ENCODE measurements around the gene CEP152. TPM values are rescaled to one million over a fixed set of nuclear protein-coding genes. Genes with fewer than 3 reads are reported as not detected.

CEP152 gene
- total and polyA plus RNA-seq, 10 of the 15 experiments (the other 5 are each of a cell fraction or from before 2014, with no cell fraction given), result 5.3 to 22.6 (median 14.2) TPM

GRCh38 chr15:48775546-48775945 lies 35.3 kb downstream of the CEP152 start:
- no peak overlapping the region for H2AFZ ChIP-seq (ENCODE audit: control insufficient read depth, low read depth, low read length)
- no peaks in the 10 kb centered on the region for H3K79me2 ChIP-seq (ENCODE audit: control insufficient read depth, insufficient read depth, low read length)
- H3K4me3 ChIP-seq, result no peak overlapping the region
- H3K36me3 ChIP-seq (ENCODE audit: control insufficient read depth in 2 of 2, insufficient read depth in 2 of 2, low read length in 1 of 2), result peaks cover 0 to 3% of the 10 kb centered on the region in 2 experiments; a peak in 2 of 4 replicates
- ATAC-seq (no peak), DNase-seq (ENCODE audit: low read depth, low spot score) (no peak), FAIRE-seq (no peak)
- H4K20me1 ChIP-seq (ENCODE audit: control insufficient read depth, insufficient read depth), result no peaks in the 10 kb centered on the region
- H3K4me2 ChIP-seq (ENCODE audit: control insufficient read depth, insufficient read depth), result no peak overlapping the region
- CTCF ChIA-PET, result interaction anchor here (0.9 to 1.0 kb wide), 2 partner anchors 10 to 33 kb away, joined by 3 to 4 read pairs; no protein-coding TSS in a partner anchor
- RAD21 ChIA-PET (ENCODE audit: unreplicated experiment), result interaction anchor here (1.3 kb wide), 1 partner anchor 26 kb away, joined by 3 read pairs; no protein-coding TSS in a partner anchor
- in situ Hi-C loops (cut with MboI) (no loop called here), intact Hi-C loops (cut with micrococcal nuclease; ENCODE audit: unreplicated experiment) (no loop called here)
- no TSS peak for BruUV-seq (replicated peaks)
- H3K27ac ChIP-seq (ENCODE audit: control insufficient read depth, insufficient read depth), result no peak overlapping the region
- SMC1A ChIA-PET (ENCODE audit: uncharacterized antibody, unreplicated experiment), result interaction anchor here (0.7 to 1.7 kb wide), 3 partner anchors 10 to 27 kb away, joined by 3 to 4 read pairs (median 3); no protein-coding TSS in a partner anchor
- POLR2A ChIA-PET, result interaction anchor here (0.8 kb wide), 1 partner anchor 35 kb away, joined by 3 read pairs; the partner anchor contains the start of gene CEP152
- H3K27me3 ChIP-seq (replicated peaks in 1 of 2; ENCODE audit: control insufficient read depth in 2 of 2, insufficient read depth in 2 of 2, low read length in 1 of 2), result no peaks in the 10 kb centered on the region
- H3K9ac ChIP-seq (ENCODE audit: control insufficient read depth, insufficient read depth, low read length), result no peak overlapping the region
- no peaks in the 10 kb centered on the region for H3K4me1 ChIP-seq (ENCODE audit: control insufficient read depth, insufficient read depth, low read length)
- 96% methylated on average over 2 of the region's 2 CpGs for WGBS (ENCODE audit: insufficient coverage, insufficient replicate concordance, low lambda C conversion rate, missing lambda C conversion rate)
- H3K9me3 ChIP-seq (replicated peaks; ENCODE audit: control insufficient read depth, insufficient read depth, low read length), result peaks cover 2% of the 10 kb centered on the region; the same call in 1 of the 3 replicates
- TF ChIP-seq JUNB (IDR thresholded peaks at IDR 0.05) (no peak), IKZF1 (conservative IDR thresholded peaks at IDR 0.05) (no peak), SKIL (IDR thresholded peaks at IDR 0.05; ENCODE audit: low read depth, poor library complexity, severe bottlenecking) (no peak), STAT3 (IDR thresholded peaks at IDR 0.05; ENCODE audit: low read depth, low read length) (no peak), MYC (IDR thresholded peaks at IDR 0.05; ENCODE audit: insufficient read depth, insufficient read length, insufficient replicate concordance, low read length, severe bottlenecking) (no peak), SMAD1 (IDR thresholded peaks at IDR 0.05; ENCODE audit: low read depth, partially characterized antibody) (no peak), ATF3 (IDR thresholded peaks at IDR 0.05; ENCODE audit: borderline replicate concordance, extremely low read depth, low read depth, low read length) (no peak), SUPT20H (IDR thresholded peaks at IDR 0.05; ENCODE audit: borderline replicate concordance, control insufficient read depth, low read depth, low read length) (no peak), MAX (IDR thresholded peaks at IDR 0.05; ENCODE audit: low read depth, low read length) (no peak), KAT2A (conservative IDR thresholded peaks at IDR 0.05; ENCODE audit: control insufficient read depth, low read depth, low read length) (no peak), YY1 (IDR thresholded peaks at IDR 0.05; ENCODE audit: low read depth, low read length) (no peak), TAF1 (IDR thresholded peaks at IDR 0.05; ENCODE audit: borderline replicate concordance, low read depth, low read length) (no peak), EZH2 (IDR thresholded peaks at IDR 0.05; ENCODE audit: borderline replicate concordance, control insufficient read depth, low read depth, low read length) (no peak)
- TF ChIP-seq, protein P1, sequence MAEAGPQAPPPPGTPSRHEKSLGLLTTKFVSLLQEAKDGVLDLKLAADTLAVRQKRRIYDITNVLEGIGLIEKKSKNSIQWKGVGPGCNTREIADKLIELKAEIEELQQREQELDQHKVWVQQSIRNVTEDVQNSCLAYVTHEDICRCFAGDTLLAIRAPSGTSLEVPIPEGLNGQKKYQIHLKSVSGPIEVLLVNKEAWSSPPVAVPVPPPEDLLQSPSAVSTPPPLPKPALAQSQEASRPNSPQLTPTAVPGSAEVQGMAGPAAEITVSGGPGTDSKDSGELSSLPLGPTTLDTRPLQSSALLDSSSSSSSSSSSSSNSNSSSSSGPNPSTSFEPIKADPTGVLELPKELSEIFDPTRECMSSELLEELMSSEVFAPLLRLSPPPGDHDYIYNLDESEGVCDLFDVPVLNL (IDR thresholded peaks at IDR 0.05; ENCODE audit: low read depth, low read length), result no peak
- TF ChIP-seq, protein P2, sequence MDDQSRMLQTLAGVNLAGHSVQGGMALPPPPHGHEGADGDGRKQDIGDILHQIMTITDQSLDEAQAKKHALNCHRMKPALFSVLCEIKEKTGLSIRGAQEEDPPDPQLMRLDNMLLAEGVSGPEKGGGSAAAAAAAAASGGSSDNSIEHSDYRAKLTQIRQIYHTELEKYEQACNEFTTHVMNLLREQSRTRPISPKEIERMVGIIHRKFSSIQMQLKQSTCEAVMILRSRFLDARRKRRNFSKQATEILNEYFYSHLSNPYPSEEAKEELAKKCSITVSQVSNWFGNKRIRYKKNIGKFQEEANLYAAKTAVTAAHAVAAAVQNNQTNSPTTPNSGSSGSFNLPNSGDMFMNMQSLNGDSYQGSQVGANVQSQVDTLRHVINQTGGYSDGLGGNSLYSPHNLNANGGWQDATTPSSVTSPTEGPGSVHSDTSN (IDR thresholded peaks at IDR 0.05; ENCODE audit: insufficient replicate concordance, low read depth, low read length), result no peak
